ENCODE measurements around the gene SLC9A3.

Gene SLC9A3

DNA sequence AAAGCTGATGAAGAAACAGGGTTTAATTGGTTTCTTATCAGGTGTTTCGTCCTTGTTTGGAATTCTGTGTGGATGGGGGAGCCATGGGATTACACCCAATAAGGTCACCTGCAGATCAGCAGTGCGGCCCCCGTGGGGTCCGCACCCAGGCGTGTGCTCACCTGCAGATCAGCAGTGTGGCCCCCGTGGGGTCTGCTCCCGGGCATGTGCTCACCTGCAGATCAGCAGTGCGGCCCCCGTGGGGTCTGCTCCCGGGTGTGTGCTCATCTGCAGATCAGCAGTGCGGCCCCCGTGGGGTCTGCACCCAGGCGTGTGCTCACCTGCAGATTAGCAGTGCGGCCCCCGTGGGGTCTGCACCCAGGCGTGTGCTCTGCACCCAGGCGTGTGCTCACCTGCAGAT lies 46.2 kb upstream of the SLC9A3 start:
- no peak for DNase-seq (ENCODE audit: low spot score)
- TF ChIP-seq, protein P1, sequence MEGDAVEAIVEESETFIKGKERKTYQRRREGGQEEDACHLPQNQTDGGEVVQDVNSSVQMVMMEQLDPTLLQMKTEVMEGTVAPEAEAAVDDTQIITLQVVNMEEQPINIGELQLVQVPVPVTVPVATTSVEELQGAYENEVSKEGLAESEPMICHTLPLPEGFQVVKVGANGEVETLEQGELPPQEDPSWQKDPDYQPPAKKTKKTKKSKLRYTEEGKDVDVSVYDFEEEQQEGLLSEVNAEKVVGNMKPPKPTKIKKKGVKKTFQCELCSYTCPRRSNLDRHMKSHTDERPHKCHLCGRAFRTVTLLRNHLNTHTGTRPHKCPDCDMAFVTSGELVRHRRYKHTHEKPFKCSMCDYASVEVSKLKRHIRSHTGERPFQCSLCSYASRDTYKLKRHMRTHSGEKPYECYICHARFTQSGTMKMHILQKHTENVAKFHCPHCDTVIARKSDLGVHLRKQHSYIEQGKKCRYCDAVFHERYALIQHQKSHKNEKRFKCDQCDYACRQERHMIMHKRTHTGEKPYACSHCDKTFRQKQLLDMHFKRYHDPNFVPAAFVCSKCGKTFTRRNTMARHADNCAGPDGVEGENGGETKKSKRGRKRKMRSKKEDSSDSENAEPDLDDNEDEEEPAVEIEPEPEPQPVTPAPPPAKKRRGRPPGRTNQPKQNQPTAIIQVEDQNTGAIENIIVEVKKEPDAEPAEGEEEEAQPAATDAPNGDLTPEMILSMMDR (IDR thresholded peaks at IDR 0.05; ENCODE audit: extremely low read depth, insufficient read depth, missing control alignments): no peak
- in situ Hi-C loops (cut with MboI; ENCODE audit: low pct_unique_long_range_greater_than_20kb, low sequenced_read_pairs, unreplicated experiment): no loop called here

DNA sequence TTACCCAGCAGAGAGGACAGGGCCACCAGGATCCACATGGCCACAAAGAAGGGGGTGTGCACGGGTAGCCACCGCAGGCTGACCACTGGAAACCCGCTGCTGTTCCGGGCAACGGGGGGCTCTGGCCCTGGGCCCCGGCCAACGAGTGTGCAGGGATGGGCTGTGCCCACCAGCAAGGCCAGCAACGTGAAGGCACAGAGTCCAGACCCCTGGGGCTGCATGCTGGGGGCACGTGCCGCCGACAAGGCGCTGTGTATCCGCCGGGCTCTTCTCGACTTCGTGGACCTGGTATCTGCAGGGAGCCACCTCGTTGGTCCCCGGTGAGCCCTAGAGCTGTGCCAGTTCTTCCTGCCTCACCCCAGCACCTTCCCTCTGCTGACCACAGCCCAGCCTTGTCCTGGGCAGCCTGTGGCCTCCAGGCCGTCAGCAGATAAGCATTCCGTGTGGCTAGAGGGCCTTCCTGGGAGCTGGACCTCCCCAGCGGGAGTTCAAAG lies 45.7 kb upstream of the SLC9A3 start:
- in situ Hi-C loops (cut with MboI; ENCODE audit: low pct_unique_long_range_greater_than_20kb, low sequenced_read_pairs, unreplicated experiment): no loop called here
- DNase-seq (ENCODE audit: low spot score): no peak
- TF ChIP-seq, protein P1 (IDR thresholded peaks at IDR 0.05; ENCODE audit: extremely low read depth, insufficient read depth, missing control alignments): no peak

DNA sequence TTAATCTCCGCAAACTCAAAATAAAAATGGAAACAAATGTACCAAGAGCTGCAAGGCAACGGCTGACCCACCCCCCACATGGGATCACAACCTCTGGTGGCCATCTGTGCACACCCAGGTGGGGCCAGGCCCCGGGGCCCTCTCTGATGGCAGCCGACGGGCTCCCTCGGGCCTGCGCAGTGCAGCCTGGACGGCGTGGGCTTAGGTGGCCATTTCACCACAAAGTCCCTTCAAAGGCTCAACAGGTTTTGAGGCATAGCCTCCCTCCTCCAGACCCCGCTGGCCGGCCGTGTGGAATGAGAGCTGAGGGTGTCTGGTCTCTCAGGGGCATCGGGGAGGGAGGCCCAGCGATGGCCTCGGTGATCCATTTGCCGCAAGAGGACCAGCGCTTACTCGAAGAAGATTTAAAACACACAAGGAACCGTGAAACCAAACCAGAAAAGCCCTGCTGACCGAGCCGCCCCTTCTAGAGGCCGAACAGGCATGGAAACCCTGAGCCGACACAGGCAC lies 45.2 kb upstream of the SLC9A3 start:
- TF ChIP-seq, protein P1 (IDR thresholded peaks at IDR 0.05; ENCODE audit: extremely low read depth, insufficient read depth, missing control alignments): no peak
- no peak for DNase-seq (ENCODE audit: low spot score)
- in situ Hi-C loops (cut with MboI; ENCODE audit: low pct_unique_long_range_greater_than_20kb, low sequenced_read_pairs, unreplicated experiment): no loop called here

DNA sequence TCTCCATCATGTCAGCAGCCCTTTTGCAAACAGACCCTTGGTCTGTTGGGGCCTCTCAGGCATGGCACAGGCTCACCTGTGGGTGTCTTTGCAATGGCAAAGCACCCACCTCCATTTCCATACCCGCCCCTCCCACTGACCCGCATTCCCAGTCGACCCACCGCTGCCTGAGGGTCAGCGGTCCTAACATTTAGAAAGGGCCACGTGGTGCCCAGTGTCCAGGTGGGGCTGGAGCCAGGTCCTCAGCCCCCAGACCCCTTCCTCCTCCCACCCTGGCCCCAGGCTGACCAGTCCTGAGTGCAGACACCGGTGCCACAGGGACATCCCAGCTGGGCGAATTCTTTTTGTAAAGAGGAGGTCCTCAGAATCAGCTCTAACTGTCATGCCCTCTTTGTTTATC lies 44.6 kb upstream of the SLC9A3 start:
- DNase-seq (ENCODE audit: low spot score): no peak
- TF ChIP-seq, protein P1 (IDR thresholded peaks at IDR 0.05; ENCODE audit: extremely low read depth, insufficient read depth, missing control alignments): no peak
- in situ Hi-C loops (cut with MboI; ENCODE audit: low pct_unique_long_range_greater_than_20kb, low sequenced_read_pairs, unreplicated experiment): no loop called here

DNA sequence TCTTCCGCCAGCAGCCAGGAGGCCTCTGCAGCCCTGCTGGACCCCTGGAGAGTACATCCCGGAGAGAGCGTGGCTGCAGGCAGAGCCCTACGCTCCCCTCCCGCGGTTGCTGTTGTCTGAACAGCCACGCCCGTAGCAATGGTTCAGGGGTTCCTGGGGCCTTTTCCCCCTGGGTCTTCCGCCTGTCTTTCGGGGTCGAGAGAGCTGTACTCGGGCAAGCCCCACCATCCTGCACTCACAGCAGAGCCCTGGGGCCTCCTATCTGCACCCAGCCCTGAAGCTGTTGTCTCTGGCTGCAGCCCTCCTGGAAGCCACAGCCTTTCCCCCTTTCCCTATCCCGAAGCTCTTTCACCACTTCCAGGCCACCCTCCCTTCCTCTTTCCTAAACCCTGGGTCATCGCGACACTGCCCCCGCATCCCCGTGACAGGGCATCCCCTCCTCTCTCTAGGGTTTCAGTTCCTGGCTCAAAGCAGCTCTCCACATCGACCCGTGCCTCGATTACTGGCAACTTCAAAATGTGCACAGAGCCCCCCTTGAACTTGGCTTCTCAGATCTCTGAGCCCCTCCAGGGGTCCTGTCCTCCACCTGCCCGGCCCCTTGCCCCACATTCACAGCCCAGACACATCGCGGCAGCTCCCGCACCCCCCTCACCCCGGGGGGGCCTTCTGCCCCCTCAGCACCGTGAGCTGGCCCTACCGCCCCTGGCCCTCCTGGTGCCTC lies 44.0 kb upstream of the SLC9A3 start:
- TF ChIP-seq, protein P1 (IDR thresholded peaks at IDR 0.05; ENCODE audit: extremely low read depth, insufficient read depth, missing control alignments): no peak
- DNase-seq (ENCODE audit: low spot score): no peak
- in situ Hi-C loops (cut with MboI; ENCODE audit: low pct_unique_long_range_greater_than_20kb, low sequenced_read_pairs, unreplicated experiment): no loop called here

DNA sequence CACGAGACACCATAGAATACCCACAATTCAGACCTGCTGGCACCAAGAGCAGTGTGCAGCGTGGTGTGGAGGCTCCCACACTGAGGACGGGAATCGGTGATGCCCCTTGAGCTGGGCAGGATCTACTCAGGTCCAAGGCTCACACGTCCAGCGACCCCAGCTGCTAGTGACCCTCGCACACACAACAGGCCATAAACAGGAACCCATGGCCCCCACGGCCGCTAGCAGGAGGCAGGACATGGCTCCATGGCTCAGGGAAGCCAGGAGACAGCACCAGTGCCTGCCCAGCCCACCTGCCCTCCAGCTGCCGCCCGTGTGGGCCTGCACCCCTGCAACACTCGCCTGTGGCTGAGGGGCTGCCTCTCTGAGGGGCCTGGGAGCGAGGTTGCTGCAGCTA lies 43.4 kb upstream of the SLC9A3 start:
- in situ Hi-C loops (cut with MboI; ENCODE audit: low pct_unique_long_range_greater_than_20kb, low sequenced_read_pairs, unreplicated experiment): no loop called here
- TF ChIP-seq, protein P1 (IDR thresholded peaks at IDR 0.05; ENCODE audit: extremely low read depth, insufficient read depth, missing control alignments): no peak
- no peak for DNase-seq (ENCODE audit: low spot score)

Measured in GM13977 (cell line).